ENCODE results near the gene MBTD1. TPM values are rescaled to one million over a fixed set of nuclear protein-coding genes. Genes with fewer than 3 reads are reported as not detected.

The MBTD1 gene
- polyA plus RNA-seq, 3 donors: 43.7 to 57.8 (median 52.6) TPM

- peak; percentile 34 for DNase-seq
These were observed 107.1 kb downstream of the MBTD1 start for GRCh38 chr17:51152766-51153209.

GRCh38 chr17:51150932-51151331 lies 108.9 kb downstream of the MBTD1 start:
- DNase-seq: no peak

GRCh38 chr17:51149163-51149562 lies 110.7 kb downstream of the MBTD1 start:
- no peak for DNase-seq

- DNase-seq: no peak
These were observed 112.2 kb downstream of the MBTD1 start for GRCh38 chr17:51147650-51148049.

GRCh38 chr17:51144266-51145022 lies 115.4 kb downstream of the MBTD1 start:
- DNase-seq: peak; percentile 39

- no peak for DNase-seq
These were observed 117.3 kb downstream of the MBTD1 start for GRCh38 chr17:51142597-51142996.

GRCh38 chr17:51135956-51136355 lies 123.9 kb downstream of the MBTD1 start:
- DNase-seq: no peak

GRCh38 chr17:51133365-51133764 lies 126.5 kb downstream of the MBTD1 start:
- DNase-seq: no peak

GRCh38 chr17:51132964-51133319 lies 126.9 kb downstream of the MBTD1 start:
- no peak for DNase-seq

- no peak for DNase-seq
These were observed 131.8 kb downstream of the MBTD1 start for GRCh38 chr17:51128076-51128475.

Other genes with a start within 250 kb of the MBTD1 start
- gene SPAG9, start 139.2 kb downstream of the MBTD1 start, polyA plus RNA-seq (ENCODE audit: insufficient read length in 3 of 3): 100 to 1,000 TPM in 2 of 3 donors, 10 to 100 TPM in 1; 88.3 to 119 (median 115) TPM
- gene NME1, start 106.5 kb downstream of the MBTD1 start, polyA plus RNA-seq (ENCODE audit: insufficient read length in 3 of 3): 10 to 100 TPM; 68.6 to 76.7 (median 69.3) TPM
- 100 to 1,000 TPM; 273 to 303 (median 283) TPM for gene NME2, start 93.6 kb downstream of the MBTD1 start, polyA plus RNA-seq (ENCODE audit: insufficient read length in 3 of 3)
- gene UTP18, start 497 bp upstream of the MBTD1 start, polyA plus RNA-seq (ENCODE audit: insufficient read length in 3 of 3): 10 to 100 TPM; 46.7 to 50.4 (median 49.5) TPM